HCT116 (cell line): Measurements from ENCODE around the gene COL5A2. TPM values are rescaled to one million over a fixed set of nuclear protein-coding genes. Genes with fewer than 3 reads are reported as not detected.

Experiments
- ATAC-seq: fragments of 200-7000 bp; cut with Tn5 transposase; 2 replicates; pipeline ENCODE4 v1.9.1; 2020; ENCODE audit warnings: mild to moderate bottlenecking, moderate library complexity
- BruUV-seq: library from RNA; stranded (reverse); fragments of 400-500 nt; replicated peaks from 2 replicates; lab custom pipeline; 2021; lab: Mats Ljungman, UMichigan
- CTCF ChIA-PET: fragments of 300-600 bp; sonication (Branson Sonifier 250); formaldehyde crosslinking; loops from one replicate; lab custom pipeline; 2021; ENCODE audit warnings: antibody characterized with exemption; lab: Charles Lee
- POLR2A ChIA-PET: fragments of 300-600, 350-600 bp; sonication (Branson Sonifier 250); formaldehyde crosslinking; loops from one replicate; lab custom pipeline; 2021; ENCODE audit warnings: antibody characterized with exemption; lab: Charles Lee
- RAD21 ChIA-PET, 2 experiments: fragments of 300-600 bp; sonication (Branson Sonifier 250); formaldehyde crosslinking; loops; one replicate each; lab custom pipeline; 2023; ENCODE audit warnings: low total read pairs in 2 of 2; ENCODE audit not compliant: uncharacterized antibody in 2 of 2, unreplicated experiment in 2 of 2, low non-redundant PET in 1 of 2; lab: Charles Lee
- DNase-seq: peaks from one replicate; pipeline ENCODE4 v3.0.0-alpha.2; 2010; ENCODE audit warnings: low read depth, low spot score
- H2AFZ ChIP-seq: fragments of 200-600 bp; shearing (Covaris generic), sonication (generic); 2 replicates; pipeline ENCODE4 v1.6.1; 2017; ENCODE audit warnings: low read depth, mixed run types, mixed read lengths, antibody characterized with exemption, low read length; ENCODE audit not compliant: poor library complexity, severe bottlenecking
- H3K27ac ChIP-seq: 2 replicates; pipeline ENCODE4 v1.5.1; 2012; ENCODE audit warnings: low read depth, low read length
- H3K27me3 ChIP-seq: fragments of 200-600 bp; sonication (generic); 2 replicates; pipeline ENCODE4 v1.6.1; 2016; ENCODE audit warnings: mixed run types, low read length, mixed read lengths; ENCODE audit not compliant: insufficient read depth
- H3K36me3 ChIP-seq, 2 experiments: fragments of 200-500 bp in 1 of 2; fragments of 200-600 bp in 1 of 2; sonication (Bioruptor generic) in 1 of 2; sonication (generic) in 1 of 2; 2 replicates each; pipeline versions ENCODE4 v1.5.1 to v1.6.1; 2014 to 2016; ENCODE audit warnings: low read length in 2 of 2, inconsistent platforms in 1 of 2, mixed read lengths in 1 of 2, mixed run types in 1 of 2; ENCODE audit not compliant: insufficient read depth in 2 of 2, control insufficient read depth in 1 of 2
- H3K4me1 ChIP-seq, 2 experiments: fragments of 200-600 bp in 1 of 2; sonication (generic) in 1 of 2; 2 replicates each; pipeline versions ENCODE4 v1.5.1 to v1.6.1; 2012 to 2017; ENCODE audit warnings: low read length in 2 of 2, inconsistent platforms in 1 of 2, mild to moderate bottlenecking in 1 of 2, mixed read lengths in 1 of 2, mixed run types in 1 of 2, moderate library complexity in 1 of 2; ENCODE audit not compliant: insufficient read depth in 2 of 2, control insufficient read depth in 1 of 2
- H3K4me2 ChIP-seq: fragments of 200-600 bp; sonication (generic); 2 replicates; pipeline ENCODE4 v1.6.1; 2017; ENCODE audit warnings: mixed run types, low read length, mixed read lengths
- H3K4me3 ChIP-seq, 2 experiments: fragments of 200-600 bp in 1 of 2; sonication (generic) in 1 of 2; replicated peaks in 1 of 2; 2 replicates each; pipeline ENCODE4 v1.5.1; 2011 to 2016; ENCODE audit warnings: low read length in 2 of 2, control low read depth in 1 of 2, low read depth in 1 of 2, mild to moderate bottlenecking in 1 of 2, mixed read lengths in 1 of 2, mixed run types in 1 of 2
- H3K79me2 ChIP-seq: fragments of 200-600 bp; sonication (generic); 2 replicates; pipeline ENCODE4 v1.6.1; 2017; ENCODE audit warnings: mild to moderate bottlenecking, mixed run types, low read length, moderate library complexity, mixed read lengths; ENCODE audit not compliant: insufficient read depth
- H3K9ac ChIP-seq: fragments of 200-600 bp; sonication (generic); 2 replicates; pipeline ENCODE4 v1.6.1; 2016; ENCODE audit warnings: low read length, mixed read lengths
- H3K9me2 ChIP-seq: fragments of 200-600 bp; sonication (generic), shearing (Covaris generic); 2 replicates; pipeline ENCODE4 v1.6.1; 2017; ENCODE audit warnings: mixed run types, mild to moderate bottlenecking, moderate library complexity; ENCODE audit not compliant: insufficient read depth
- H3K9me3 ChIP-seq, 2 experiments: fragments of 200-500 bp in 1 of 2; fragments of 200-600 bp in 1 of 2; sonication (Bioruptor generic) in 1 of 2; sonication (generic) in 1 of 2; 2 replicates each; pipeline ENCODE4 v1.6.1; 2014 to 2017; ENCODE audit warnings: low read length in 2 of 2, mixed read lengths in 2 of 2, inconsistent platforms in 1 of 2, low read depth in 1 of 2, mild to moderate bottlenecking in 1 of 2, mixed run types in 1 of 2, moderate library complexity in 1 of 2; ENCODE audit not compliant: control insufficient read depth in 1 of 2, insufficient read depth in 1 of 2
- H4K20me1 ChIP-seq: fragments of 200-600 bp; sonication (generic), shearing (Covaris generic); 2 replicates; pipeline ENCODE4 v1.6.1; 2017; ENCODE audit warnings: mixed run types, mild to moderate bottlenecking, moderate library complexity; ENCODE audit not compliant: insufficient read depth
- ATF3 ChIP-seq: IDR thresholded peaks from 2 replicates; pipeline ENCODE4 v1.6.1; 2012
- CEBPB ChIP-seq: IDR thresholded peaks from 2 replicates; pipeline ENCODE4 v1.6.1; 2012; ENCODE audit warnings: low read depth
- ELF1 ChIP-seq: IDR thresholded peaks from 2 replicates; pipeline ENCODE4 v1.6.1; 2012; ENCODE audit warnings: low read depth, borderline replicate concordance
- EZH2 ChIP-seq: fragments of 200-600 bp; sonication (generic); IDR thresholded peaks from 2 replicates; pipeline ENCODE4 v1.6.1; 2017; ENCODE audit warnings: antibody characterized with exemption, mixed run types
- FOSL1 ChIP-seq: IDR thresholded peaks from 2 replicates; pipeline ENCODE4 v1.6.1; 2012; ENCODE audit warnings: low read depth
- JUND ChIP-seq: IDR thresholded peaks from 2 replicates; pipeline ENCODE4 v1.6.1; 2012
- POLR2A ChIP-seq: IDR thresholded peaks from 2 replicates; pipeline ENCODE4 v1.7.0; 2011; ENCODE audit warnings: borderline replicate concordance; ENCODE audit not compliant: insufficient read depth, insufficient read length; ENCODE audit errors: extremely low read depth
- POLR2AphosphoS5 ChIP-seq: IDR thresholded peaks from 2 replicates; pipeline ENCODE4 v1.6.1; 2011; ENCODE audit warnings: mild to moderate bottlenecking, low read depth, low read length, moderate library complexity
- SIN3A ChIP-seq: IDR thresholded peaks from 2 replicates; pipeline ENCODE4 v1.6.1; 2012; ENCODE audit warnings: low read depth
- SP1 ChIP-seq: IDR thresholded peaks from 2 replicates; pipeline ENCODE4 v1.6.1; 2012; ENCODE audit warnings: low read depth
- SRF ChIP-seq: IDR thresholded peaks from 2 replicates; pipeline ENCODE4 v1.6.1; 2012; ENCODE audit warnings: low read depth
- TCF7L2 ChIP-seq: IDR thresholded peaks from 2 replicates; pipeline ENCODE4 v1.7.0; 2011; ENCODE audit warnings: borderline replicate concordance, inconsistent platforms; ENCODE audit not compliant: insufficient read depth, insufficient read length; ENCODE audit errors: extremely low read depth
- YY1 ChIP-seq: IDR thresholded peaks from 2 replicates; pipeline ENCODE4 v1.6.1; 2011; ENCODE audit warnings: low read length, low read depth, moderate library complexity, mild to moderate bottlenecking; ENCODE audit not compliant: insufficient replicate concordance; ENCODE audit errors: extremely low read depth
- intact Hi-C: fragments of 100-400 bp; cut with micrococcal nuclease; formaldehyde crosslinking; loops from 2 replicates; pipeline ENCODE4 v1.10.0; 2022
- total RNA-seq: library from RNA; stranded (reverse); gene quantifications from one replicate; pipeline ENCODE4 v1.2.1, GENCODE V29; 2021; ENCODE audit not compliant: unreplicated experiment
- TF ChIP-seq, protein P1 (sequence below): IDR thresholded peaks from 2 replicates; pipeline ENCODE4 v1.6.1; 2012
- TF ChIP-seq, protein P2 (sequence below): IDR thresholded peaks from 2 replicates; pipeline ENCODE4 v1.6.1; 2011; ENCODE audit warnings: mild to moderate bottlenecking, low read length, moderate library complexity; ENCODE audit not compliant: insufficient replicate concordance; ENCODE audit errors: extremely low read depth

COL5A2 gene
- total RNA-seq, 1 experiment from 2014 or later: 2.3 TPM

DNA sequence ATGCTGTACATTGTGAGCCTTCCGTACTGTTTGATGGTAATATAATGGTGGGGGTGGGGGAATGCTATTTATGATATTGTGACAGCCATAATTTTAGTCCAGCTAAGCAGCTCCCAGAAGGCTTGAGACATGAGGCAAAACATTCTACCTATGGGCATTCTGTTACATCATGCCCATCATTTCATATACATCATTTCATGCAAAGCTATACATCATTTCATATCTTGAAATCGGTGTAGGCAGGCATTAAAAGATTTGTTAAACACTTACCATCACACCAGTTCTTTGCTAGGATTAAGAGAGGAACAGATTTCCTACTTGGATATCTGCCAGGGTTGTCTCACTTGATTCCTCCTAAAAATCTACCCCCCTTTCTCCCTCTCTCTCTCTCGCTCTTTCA, 84.5 kb downstream of the COL5A2 start (continued):
- no peak for TF ChIP-seq ATF3
- TF ChIP-seq EZH2: no peak

GRCh38 chr2:189092936-189093335, 86.6 kb downstream of the COL5A2 start:
- DNase-seq (no peak), ATAC-seq (no peak)
- ChIA-PET CTCF (interaction anchor here (1.2 to 1.5 kb wide), 2 partner anchors 9 to 195 kb away, joined by 3 read pairs; no protein-coding TSS in a partner anchor), RAD21 (no interaction called here), POLR2A (no interaction called here)
- no peaks in the 10 kb centered on the region for H3K9me2 ChIP-seq
- no peaks in the 10 kb centered on the region for H4K20me1 ChIP-seq
- peaks cover 9 to 14% of the 10 kb centered on the region in 2 experiments; a peak in 3 of 4 replicates for H3K4me1 ChIP-seq
- no peak overlapping the region for H3K4me2 ChIP-seq
- H3K36me3 ChIP-seq: no peaks in the 10 kb centered on the region
- no peak overlapping the region for H3K4me3 ChIP-seq
- no peaks in the 10 kb centered on the region for H3K27me3 ChIP-seq
- intact Hi-C loops: no loop called here
- H2AFZ ChIP-seq: no peak overlapping the region
- no peak overlapping the region for H3K27ac ChIP-seq
- no peak overlapping the region for H3K9ac ChIP-seq
- TF ChIP-seq ATF3 (no peak), FOSL1 (no peak), TCF7L2 (no peak), SRF (no peak), SP1 (no peak)
- TF ChIP-seq, protein P1, sequence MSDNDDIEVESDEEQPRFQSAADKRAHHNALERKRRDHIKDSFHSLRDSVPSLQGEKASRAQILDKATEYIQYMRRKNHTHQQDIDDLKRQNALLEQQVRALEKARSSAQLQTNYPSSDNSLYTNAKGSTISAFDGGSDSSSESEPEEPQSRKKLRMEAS: no peak
- H3K9me3 ChIP-seq: no peaks in the 10 kb centered on the region
- H3K79me2 ChIP-seq: no peaks in the 10 kb centered on the region
- no TSS peak for BruUV-seq

DNA sequence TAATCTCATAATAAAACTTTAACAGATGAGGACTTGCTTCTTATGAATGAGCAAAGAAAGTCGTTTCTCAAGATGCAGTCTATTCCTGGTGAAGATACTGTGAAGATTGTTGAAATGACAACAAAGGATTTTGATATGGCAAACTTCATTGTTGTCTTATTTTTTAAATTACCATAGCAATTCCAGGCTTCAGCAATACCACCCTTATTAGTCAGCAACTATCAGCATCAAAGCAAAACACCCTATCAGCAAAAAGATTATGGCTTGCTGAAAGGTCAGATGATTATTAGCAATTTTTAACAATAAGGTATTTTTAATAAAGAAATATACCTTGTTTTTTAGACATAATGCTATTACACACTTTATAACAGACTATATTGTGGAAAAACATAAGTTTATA, 88.3 kb downstream of the COL5A2 start:
- no peak overlapping the region for H3K4me2 ChIP-seq
- RAD21 ChIA-PET: no interaction called here
- no peak overlapping the region for H3K4me3 ChIP-seq
- H3K79me2 ChIP-seq: no peaks in the 10 kb centered on the region
- H3K27me3 ChIP-seq: no peaks in the 10 kb centered on the region
- TF ChIP-seq POLR2AphosphoS5 (no peak), SIN3A (no peak), ELF1 (no peak), YY1 (no peak), POLR2A (no peak), FOSL1 (no peak), CEBPB (no peak), JUND (no peak)
- TF ChIP-seq, protein P2, sequence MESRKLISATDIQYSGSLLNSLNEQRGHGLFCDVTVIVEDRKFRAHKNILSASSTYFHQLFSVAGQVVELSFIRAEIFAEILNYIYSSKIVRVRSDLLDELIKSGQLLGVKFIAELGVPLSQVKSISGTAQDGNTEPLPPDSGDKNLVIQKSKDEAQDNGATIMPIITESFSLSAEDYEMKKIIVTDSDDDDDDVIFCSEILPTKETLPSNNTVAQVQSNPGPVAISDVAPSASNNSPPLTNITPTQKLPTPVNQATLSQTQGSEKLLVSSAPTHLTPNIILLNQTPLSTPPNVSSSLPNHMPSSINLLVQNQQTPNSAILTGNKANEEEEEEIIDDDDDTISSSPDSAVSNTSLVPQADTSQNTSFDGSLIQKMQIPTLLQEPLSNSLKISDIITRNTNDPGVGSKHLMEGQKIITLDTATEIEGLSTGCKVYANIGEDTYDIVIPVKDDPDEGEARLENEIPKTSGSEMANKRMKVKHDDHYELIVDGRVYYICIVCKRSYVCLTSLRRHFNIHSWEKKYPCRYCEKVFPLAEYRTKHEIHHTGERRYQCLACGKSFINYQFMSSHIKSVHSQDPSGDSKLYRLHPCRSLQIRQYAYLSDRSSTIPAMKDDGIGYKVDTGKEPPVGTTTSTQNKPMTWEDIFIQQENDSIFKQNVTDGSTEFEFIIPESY: no peak
- peaks cover 0 to under 1% of the 10 kb centered on the region in 2 experiments; a peak in 1 of 4 replicates for H3K4me1 ChIP-seq
- H2AFZ ChIP-seq: no peak overlapping the region
- CTCF ChIA-PET: no interaction called here
- H3K9me2 ChIP-seq: no peaks in the 10 kb centered on the region
- BruUV-seq: no TSS peak
- intact Hi-C loops: no loop called here
- no peak overlapping the region for H3K9ac ChIP-seq
- POLR2A ChIA-PET: no interaction called here
- H3K36me3 ChIP-seq: no peaks in the 10 kb centered on the region
- no peak for DNase-seq
- no peak overlapping the region for H3K27ac ChIP-seq
- no peaks in the 10 kb centered on the region for H4K20me1 ChIP-seq
- no peak for ATAC-seq
- H3K9me3 ChIP-seq: no peaks in the 10 kb centered on the region
